Measurements from ENCODE around the gene ATP11B.

GRCh38 chr3:182949688-182950087, 156.4 kb downstream of the ATP11B start:
- TF ChIP-seq CTCF (IDR thresholded peaks at IDR 0.05; ENCODE audit: low read depth, low read length) (no peak), MAX (IDR thresholded peaks at IDR 0.05; ENCODE audit: low read depth, low read length) (no peak), POLR2A (IDR thresholded peaks at IDR 0.05; ENCODE audit: extremely low read depth, insufficient read length) (no peak)
